Measurements from ENCODE around the gene PARP6.

GRCh38 chr15:72197460-72198355 is 74.6 kb downstream of the PARP6 start, which contains the start of gene GRAMD2A:
- no peak for TF ChIP-seq CTCF (conservative IDR thresholded peaks at IDR 0.05)
- no peak for TF ChIP-seq EZH2 (IDR thresholded peaks at IDR 0.05; ENCODE audit: low read depth)
